ENCODE measurements around the gene GRIA4. TPM values are rescaled to one million over a fixed set of nuclear protein-coding genes. Genes with fewer than 3 reads are reported as not detected.

GRIA4 gene
- total RNA-seq, 1 donor from 2014 or later, result 13.6 TPM

- no peak overlapping the region for H3K27ac Mint-ChIP-seq (ENCODE audit: unreplicated experiment)
- H3K4me3 Mint-ChIP-seq (ENCODE audit: unreplicated experiment), result no peak overlapping the region
- no peaks in the 10 kb centered on the region for H3K36me3 Mint-ChIP-seq (ENCODE audit: unreplicated experiment)
- no peaks in the 10 kb centered on the region for H3K4me1 Mint-ChIP-seq (ENCODE audit: low read depth, unreplicated experiment)
- no peaks in the 10 kb centered on the region for H3K9me3 Mint-ChIP-seq (ENCODE audit: unreplicated experiment)
- H3K27me3 Mint-ChIP-seq (ENCODE audit: unreplicated experiment), result no peaks in the 10 kb centered on the region
- no peak for DNase-seq
- no peak for TF ChIP-seq CTCF (IDR thresholded peaks at IDR 0.05; ENCODE audit: partially characterized antibody, unreplicated experiment)
Observed at GRCh38 chr11:105923807-105924206, 313.9 kb downstream of the GRIA4 start.

GRCh38 chr11:105929084-105929955 lies 319.4 kb downstream of the GRIA4 start:
- Mint-ChIP-seq H3K27ac (ENCODE audit: unreplicated experiment) (no peak overlapping the region), H3K4me3 (ENCODE audit: unreplicated experiment) (no peak overlapping the region), H3K36me3 (ENCODE audit: unreplicated experiment) (no peaks in the 10 kb centered on the region), H3K4me1 (ENCODE audit: low read depth, unreplicated experiment) (no peaks in the 10 kb centered on the region), H3K9me3 (ENCODE audit: unreplicated experiment) (no peaks in the 10 kb centered on the region), H3K27me3 (ENCODE audit: unreplicated experiment) (no peaks in the 10 kb centered on the region)
- DNase-seq, result no peak
- TF ChIP-seq CTCF (IDR thresholded peaks at IDR 0.05; ENCODE audit: partially characterized antibody, unreplicated experiment), result no peak

- no peaks in the 10 kb centered on the region for H3K36me3 Mint-ChIP-seq (ENCODE audit: unreplicated experiment)
- no peak for TF ChIP-seq CTCF (IDR thresholded peaks at IDR 0.05; ENCODE audit: partially characterized antibody, unreplicated experiment)
- no peak overlapping the region for H3K27ac Mint-ChIP-seq (ENCODE audit: unreplicated experiment)
- DNase-seq, result no peak
- H3K4me3 Mint-ChIP-seq (ENCODE audit: unreplicated experiment), result no peak overlapping the region
- peaks cover 8% of the 10 kb centered on the region for H3K4me1 Mint-ChIP-seq (ENCODE audit: low read depth, unreplicated experiment)
- H3K9me3 Mint-ChIP-seq (ENCODE audit: unreplicated experiment), result no peaks in the 10 kb centered on the region
- no peaks in the 10 kb centered on the region for H3K27me3 Mint-ChIP-seq (ENCODE audit: unreplicated experiment)
Observed at GRCh38 chr11:105933695-105934094, 323.8 kb downstream of the GRIA4 start.

DNA sequence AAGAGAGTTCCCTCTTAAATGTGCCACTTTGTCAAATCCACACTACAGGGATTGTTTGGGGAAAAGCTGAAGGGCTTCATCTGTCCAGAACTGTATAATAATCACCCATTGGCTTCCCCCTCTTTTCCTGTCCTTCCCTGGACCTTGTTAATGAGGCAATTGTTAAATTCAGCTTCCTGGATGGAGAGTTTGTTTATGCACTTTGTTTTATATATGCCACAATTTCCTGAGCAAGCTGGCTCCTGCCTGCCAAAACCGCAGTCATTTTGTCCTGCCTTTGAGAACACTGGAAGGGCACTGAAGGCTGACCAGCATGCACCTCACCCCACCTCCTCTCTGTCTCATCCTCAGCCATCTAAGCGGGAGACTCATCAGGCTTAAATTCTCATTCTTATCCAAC lies 325.9 kb downstream of the GRIA4 start:
- no peaks in the 10 kb centered on the region for H3K36me3 Mint-ChIP-seq (ENCODE audit: unreplicated experiment)
- H3K27me3 Mint-ChIP-seq (ENCODE audit: unreplicated experiment), result no peaks in the 10 kb centered on the region
- H3K4me1 Mint-ChIP-seq (ENCODE audit: low read depth, unreplicated experiment), result peaks cover 8% of the 10 kb centered on the region
- H3K9me3 Mint-ChIP-seq (ENCODE audit: unreplicated experiment), result no peaks in the 10 kb centered on the region
- no peak for DNase-seq
- TF ChIP-seq CTCF (IDR thresholded peaks at IDR 0.05; ENCODE audit: partially characterized antibody, unreplicated experiment), result no peak
- peak overlapping the region; percentile 73 for H3K27ac Mint-ChIP-seq (ENCODE audit: unreplicated experiment)
- no peak overlapping the region for H3K4me3 Mint-ChIP-seq (ENCODE audit: unreplicated experiment)

DNA sequence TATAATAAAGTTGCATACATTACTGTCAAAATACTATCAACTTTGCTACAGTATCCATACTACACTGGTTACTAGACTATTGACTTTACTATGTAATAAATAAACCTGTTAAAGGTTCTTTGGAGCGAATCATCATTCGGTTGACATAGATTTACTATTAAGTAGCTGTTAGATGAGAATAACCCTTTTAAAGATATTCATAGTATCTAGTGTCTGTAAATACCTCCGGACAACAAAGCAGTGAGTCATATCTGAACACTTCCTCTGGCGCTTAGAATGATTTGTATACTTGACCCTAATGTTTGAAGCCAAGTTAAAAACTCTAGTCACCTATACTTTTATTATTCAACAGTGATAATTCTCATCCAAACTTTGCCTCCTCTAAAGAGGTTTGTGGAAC lies 327.5 kb downstream of the GRIA4 start:
- Mint-ChIP-seq H3K27me3 (ENCODE audit: unreplicated experiment) (no peaks in the 10 kb centered on the region), H3K36me3 (ENCODE audit: unreplicated experiment) (no peaks in the 10 kb centered on the region), H3K4me1 (ENCODE audit: low read depth, unreplicated experiment) (peaks cover 8% of the 10 kb centered on the region), H3K9me3 (ENCODE audit: unreplicated experiment) (no peaks in the 10 kb centered on the region), H3K27ac (ENCODE audit: unreplicated experiment) (no peak overlapping the region), H3K4me3 (ENCODE audit: unreplicated experiment) (no peak overlapping the region)
- DNase-seq, result no peak
- no peak for TF ChIP-seq CTCF (IDR thresholded peaks at IDR 0.05; ENCODE audit: partially characterized antibody, unreplicated experiment)
